ENCODE results near the gene TMEM187. TPM values are rescaled to one million over a fixed set of nuclear protein-coding genes. Genes with fewer than 3 reads are reported as not detected.

The TMEM187 gene
- total and polyA plus RNA-seq, 2 donors (not counting 3 experiments of a cell fraction or from before 2014, with no cell fraction given) = 2.6 to 15.7 TPM

GRCh38 chrX:153951683-153952372 is 20.7 kb upstream of the TMEM187 start:
- TF ChIP-seq JUN (IDR thresholded peaks at IDR 0.05; ENCODE audit: borderline replicate concordance, insufficient read depth, insufficient read length, low read depth) (no peak), CTCF (IDR thresholded peaks at IDR 0.05; ENCODE audit: extremely low read depth in 1 of 2, insufficient read depth in 1 of 2, low read depth in 1 of 2, low read length in 2 of 2) (no peak), MYC (IDR thresholded peaks at IDR 0.05; ENCODE audit: low read depth, low read length) (no peak), EZH2 (IDR thresholded peaks at IDR 0.05; ENCODE audit: borderline replicate concordance, low read depth, low read length, severe bottlenecking) (no peak), GATA2 (IDR thresholded peaks at IDR 0.05; ENCODE audit: insufficient read depth, insufficient read length, low read depth, low read length) (no peak), FOS (IDR thresholded peaks at IDR 0.05; ENCODE audit: borderline replicate concordance, insufficient read depth, low read length) (no peak), MAX (IDR thresholded peaks at IDR 0.05; ENCODE audit: insufficient read depth, insufficient read length) (no peak)
- no peak for DNase-seq (ENCODE audit: low read depth, low spot score)
- Histone ChIP-seq H3K9me1 (replicated peaks; ENCODE audit: control insufficient read depth, extremely low read depth, insufficient read depth, low read length) (no peaks in the 10 kb centered on the region), H3K4me1 (ENCODE audit: control insufficient read depth, extremely low read depth, insufficient read depth, low read length) (peaks cover 31% of the 10 kb centered on the region), H2AFZ (ENCODE audit: low read depth, low read length) (no peak overlapping the region), H4K20me1 (replicated peaks; ENCODE audit: control insufficient read depth, extremely low read depth, insufficient read depth, low read length) (no peaks in the 10 kb centered on the region), H3K36me3 (ENCODE audit: control insufficient read depth in 2 of 2, extremely low read depth in 1 of 2, insufficient read depth in 2 of 2, low read length in 2 of 2) (peaks cover 19 to 46% of the 10 kb centered on the region in 2 experiments), H3K79me2 (ENCODE audit: control insufficient read depth, insufficient read depth, low read length) (peaks cover 9% of the 10 kb centered on the region), H3K4me3 (replicated peaks in 1 of 3; ENCODE audit: insufficient read depth in 1 of 3, low read depth in 1 of 3, low read length in 3 of 3) (no peak overlapping the region), H3K9me3 (replicated peaks; ENCODE audit: control insufficient read depth, insufficient read depth, low read length) (no peaks in the 10 kb centered on the region), H3K4me2 (ENCODE audit: insufficient read depth, low read length) (no peak overlapping the region), H3K27ac (ENCODE audit: insufficient read depth, low read depth, low read length) (no peak overlapping the region), H3K9ac (replicated peaks; ENCODE audit: extremely low read depth, insufficient read depth, low read length) (no peak overlapping the region), H3K27me3 (ENCODE audit: control insufficient read depth in 2 of 2, insufficient read depth in 2 of 2, low read length in 2 of 2) (no peaks in the 10 kb centered on the region)
- no peak for FAIRE-seq
- CTCF ChIA-PET = interaction anchor here (5.0 to 9.4 kb wide), 2 partner anchors 27 to 187 kb away, joined by 68 to 253 read pairs; partner anchors contain the start of genes ARHGAP4 and PLXNB3
- dilution Hi-C loops (cut with MboI; ENCODE audit: extremely low pct_ligation_motif_present, low sequenced_read_pairs) = no loop called here
- intact Hi-C loops (cut with micrococcal nuclease) = loop anchor here (2.0 kb wide), 1 partner anchor 17 kb away; no protein-coding TSS in a partner anchor
- no TSS peak for BruUV-seq (replicated peaks)
- POLR2A ChIA-PET = no interaction called here

Measured in endothelial cell of umbilical vein (primary cell).